Transverse colon (tissue), 4 donors: ENCODE results near the gene SEMA3F. TPM values are rescaled to one million over a fixed set of nuclear protein-coding genes. Genes with fewer than 3 reads are reported as not detected.
"Not testable (repeated sequence)": the region's sequence is repeated elsewhere in the genome, so short reads cannot be mapped to it uniquely, and the experiment has no call there.

ENCODE experiments used
- DNase-seq: peaks from one replicate; pipeline ENCODE4 v3.0.0-alpha.2; 2019
- H3K27ac ChIP-seq, 4 donors: fragments of 200-600 bp; sonication (generic); 2 replicates each; pipeline ENCODE4 v1.5.1; 2016 to 2018; ENCODE audit warnings: inconsistent platforms in 4 of 4
- H3K27me3 ChIP-seq: fragments of 200-600 bp; sonication (generic); 2 replicates; pipeline ENCODE4 v1.5.1; 2017; ENCODE audit warnings: inconsistent platforms
- H3K36me3 ChIP-seq, 4 donors: fragments of 200-600 bp; sonication (generic); 2 replicates each; pipeline ENCODE4 v1.5.1; 2017 to 2019; ENCODE audit warnings: inconsistent platforms in 4 of 4
- H3K4me1 ChIP-seq, 4 donors: fragments of 200-600 bp; sonication (generic); 2 replicates each; pipeline ENCODE4 v1.5.1; 2017 to 2020; ENCODE audit warnings: inconsistent platforms in 4 of 4
- H3K4me3 ChIP-seq, 4 donors: fragments of 200-600 bp; sonication (generic); 1 replicate in 1 of 4; 2 replicates in 3 of 4; pipeline versions ENCODE4 v1.5.1 to v1.6.1; 2017 to 2019; ENCODE audit warnings: inconsistent platforms in 4 of 4
- H3K9me3 ChIP-seq, 2 donors: fragments of 200-600 bp; sonication (generic); 2 replicates each; pipeline ENCODE4 v1.5.1; 2017 to 2019; ENCODE audit warnings: inconsistent platforms in 2 of 2
- EP300 ChIP-seq: sonication (generic); formaldehyde crosslinking; IDR thresholded peaks from one replicate; pipeline ENCODE4 v1.6.1; 2017; ENCODE audit warnings: antibody characterized with exemption, low read depth
- POLR2A ChIP-seq: fragments of 450-650 bp; IDR thresholded peaks from one replicate; pipeline ENCODE4 v1.6.1; 2016; ENCODE audit warnings: antibody characterized with exemption, mild to moderate bottlenecking, moderate library complexity
- POLR2AphosphoS5 ChIP-seq, 3 donors: sonication (generic); formaldehyde crosslinking; IDR thresholded peaks; one replicate each; pipeline ENCODE4 v1.6.1; 2016; ENCODE audit warnings: antibody characterized with exemption in 3 of 3
- WGBS, 2 donors: methylation state at CpG; one replicate each; pipeline ENCODE4 v1.1.5; 2018; ENCODE audit warnings: low coverage in 1 of 2; 5-methylcytosine and 5-hydroxymethylcytosine counted together
- in situ Hi-C, 4 donors: fragments of 200-750 bp; cut with MboI; loops; one replicate each; pipeline versions ENCODE4 v1.15.0 to v1.15.1; 2017; ENCODE audit warnings: low sequenced_read_pairs in 3 of 4, low pct_ligation_motif_present in 1 of 4, low pct_unique_long_range_greater_than_20kb in 1 of 4
- intact Hi-C: fragments of 100-400 bp; cut with DNase I; formaldehyde crosslinking; loops from one replicate; pipeline ENCODE4 v1.15.1; 2023; ENCODE audit warnings: low total_unique reads
- total RNA-seq, 4 donors: library from RNA; depleted of rRNA; stranded (reverse); fragments of >200 nt; gene quantifications; one replicate each; pipeline ENCODE4 v1.1.0, GENCODE V29; 2016
- TF ChIP-seq, protein P1 (sequence below), 5 experiments: fragments of 200-600 bp in 3 of 5; fragments of 450-650 bp in 2 of 5; sonication (generic) in 3 of 5; IDR thresholded peaks; 1 replicate in 2 of 5; 2 replicates in 3 of 5; pipeline ENCODE4 v1.5.1; 2016 to 2017; ENCODE audit warnings: antibody characterized with exemption in 5 of 5, inconsistent platforms in 3 of 5, mild to moderate bottlenecking in 2 of 5, moderate library complexity in 1 of 5

The SEMA3F gene
- total RNA-seq, 4 donors from 2014 or later, result 1.9 to 30.6 (median 3.8) TPM

DNA sequence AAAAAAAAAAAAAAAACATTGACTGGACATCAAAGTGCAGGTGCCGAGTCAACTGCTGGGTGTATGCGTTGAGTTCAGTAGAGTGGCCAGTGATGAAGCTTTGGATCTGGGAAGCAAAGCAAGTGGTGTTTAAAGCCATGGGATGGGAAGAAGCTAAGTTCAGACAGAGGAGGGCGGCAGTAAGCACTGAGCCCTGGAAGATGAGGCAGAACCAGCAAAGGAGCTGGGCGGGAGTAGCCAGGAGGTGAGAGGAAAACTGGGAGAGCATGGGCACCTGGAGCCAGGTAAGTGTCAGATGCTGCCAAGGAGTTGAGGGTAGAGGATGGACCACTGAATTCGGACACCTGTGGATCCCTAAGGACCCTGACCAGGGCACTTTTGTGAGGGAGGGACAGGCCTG is 69.5 kb downstream of the SEMA3F start:
- Histone ChIP-seq H3K27ac (no peak overlapping the region), H3K36me3 (no peaks in the 10 kb centered on the region), H3K4me1 (peaks cover 4 to 23% (median 16%) of the 10 kb centered on the region in 4 donors), H3K27me3 (peaks cover 7% of the 10 kb centered on the region), H3K9me3 (no peaks in the 10 kb centered on the region), H3K4me3 (no peak overlapping the region)
- DNase-seq, result no peak
- intact Hi-C loops (loop anchor here (2.0 to 5.0 kb wide), 2 partner anchors 30 to 38 kb away; no protein-coding TSS in a partner anchor), in situ Hi-C loops (loop anchor here in 1 of 4 donors (5.0 kb wide), 1 partner anchor 32 kb away; the partner anchor contains the start of gene GNAT1)
- WGBS, 2 donors, result 46 to 57% methylated on average over 4 to 5 of the region's 5 CpGs
- TF ChIP-seq POLR2A (no peak), POLR2AphosphoS5 (IDR thresholded peaks at IDR 0.05) (no peak), EP300 (no peak)
- TF ChIP-seq, protein P1, sequence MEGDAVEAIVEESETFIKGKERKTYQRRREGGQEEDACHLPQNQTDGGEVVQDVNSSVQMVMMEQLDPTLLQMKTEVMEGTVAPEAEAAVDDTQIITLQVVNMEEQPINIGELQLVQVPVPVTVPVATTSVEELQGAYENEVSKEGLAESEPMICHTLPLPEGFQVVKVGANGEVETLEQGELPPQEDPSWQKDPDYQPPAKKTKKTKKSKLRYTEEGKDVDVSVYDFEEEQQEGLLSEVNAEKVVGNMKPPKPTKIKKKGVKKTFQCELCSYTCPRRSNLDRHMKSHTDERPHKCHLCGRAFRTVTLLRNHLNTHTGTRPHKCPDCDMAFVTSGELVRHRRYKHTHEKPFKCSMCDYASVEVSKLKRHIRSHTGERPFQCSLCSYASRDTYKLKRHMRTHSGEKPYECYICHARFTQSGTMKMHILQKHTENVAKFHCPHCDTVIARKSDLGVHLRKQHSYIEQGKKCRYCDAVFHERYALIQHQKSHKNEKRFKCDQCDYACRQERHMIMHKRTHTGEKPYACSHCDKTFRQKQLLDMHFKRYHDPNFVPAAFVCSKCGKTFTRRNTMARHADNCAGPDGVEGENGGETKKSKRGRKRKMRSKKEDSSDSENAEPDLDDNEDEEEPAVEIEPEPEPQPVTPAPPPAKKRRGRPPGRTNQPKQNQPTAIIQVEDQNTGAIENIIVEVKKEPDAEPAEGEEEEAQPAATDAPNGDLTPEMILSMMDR (IDR thresholded peaks at IDR 0.05), result no peak

GRCh38 chr3:50226888-50227389 is 71.8 kb downstream of the SEMA3F start:
- H3K36me3 ChIP-seq, result no peaks in the 10 kb centered on the region
- in situ Hi-C loops, result loop anchor here in 1 of 4 donors (5.0 kb wide), 1 partner anchor 35 kb away; the partner anchor contains the start of gene GNAT1
- H3K9me3 ChIP-seq, result no peaks in the 10 kb centered on the region
- intact Hi-C loops, result loop anchor here (2.0 to 5.0 kb wide), 3 partner anchors 20 to 46 kb away; no protein-coding TSS in a partner anchor
- H3K4me1 ChIP-seq, result peaks cover 4 to 23% (median 16%) of the 10 kb centered on the region in 4 donors
- 3% methylated on average over 22 of the region's 40 CpGs; no CpG with 5 or more reads in 1 of the 2 donors for WGBS, 2 donors
- peak overlapping the region; percentile 43 to 80 (median 52) for H3K4me3 ChIP-seq
- H3K27ac ChIP-seq, result peak overlapping the region; percentile 80 to 88 (median 85)
- peaks cover 7% of the 10 kb centered on the region for H3K27me3 ChIP-seq
- TF ChIP-seq EP300 (no peak), POLR2A (no peak), POLR2AphosphoS5 (IDR thresholded peaks at IDR 0.05) (no peak)
- TF ChIP-seq, protein P1 (IDR thresholded peaks at IDR 0.05), result no peak
- DNase-seq, result peak; percentile 51

GRCh38 chr3:50227390-50228183 is 72.5 kb downstream of the SEMA3F start:
- intact Hi-C loops (loop anchor here (2.0 to 5.0 kb wide), 3 partner anchors 19 to 45 kb away; no protein-coding TSS in a partner anchor), in situ Hi-C loops (loop anchor here in 1 of 4 donors (5.0 kb wide), 1 partner anchor 35 kb away; the partner anchor contains the start of gene GNAT1)
- no peaks in the 10 kb centered on the region for H3K36me3 ChIP-seq

GRCh38 chr3:50228184-50228763 is 73.2 kb downstream of the SEMA3F start:
- 34 to 37% methylated on average over 3 to 15 of the region's 15 CpGs for WGBS, 2 donors
- not testable (repeated sequence) for H3K36me3 ChIP-seq, H3K27me3 ChIP-seq, H3K9me3 ChIP-seq, DNase-seq
- Histone ChIP-seq H3K27ac (peak overlapping the region; percentile 80 to 88 (median 85)), H3K4me1 (peaks cover 4 to 23% (median 16%) of the 10 kb centered on the region in 4 donors), H3K4me3 (peak overlapping the region in 3 of 4 donors; percentile 49 to 80 (median 54))
- in situ Hi-C loops, result loop anchor here in 1 of 4 donors (5.0 kb wide), 1 partner anchor 36 kb away; the partner anchor contains the start of gene GNAT1
- intact Hi-C loops, result loop anchor here (5.0 kb wide), 1 partner anchor 34 kb away; no protein-coding TSS in a partner anchor

More at GRCh38 chr3:50227390-50228183, 72.5 kb downstream of the SEMA3F start:
- Histone ChIP-seq H3K27me3 (peaks cover 7% of the 10 kb centered on the region), H3K4me3 (peak overlapping the region; percentile 49 to 80 (median 56)), H3K27ac (peak overlapping the region; percentile 80 to 88 (median 85)), H3K4me1 (peaks cover 4 to 23% (median 16%) of the 10 kb centered on the region in 4 donors), H3K9me3 (no peaks in the 10 kb centered on the region)
- WGBS, 2 donors, result 2 to 4% methylated on average over 15 to 39 of the region's 51 CpGs
- TF ChIP-seq POLR2A, result peak; percentile 57
- TF ChIP-seq, protein P1 (IDR thresholded peaks at IDR 0.05), result peak; percentile 57 to 96 (median 86)
- no peak for TF ChIP-seq EP300
- peak; percentile 58 to 73 (median 58) for TF ChIP-seq POLR2AphosphoS5 (IDR thresholded peaks at IDR 0.05)
- peak; percentile 94 for DNase-seq
